Mesendoderm (in vitro differentiated cells): ENCODE data around the gene RFX2.
"Not testable (repeated sequence)": the region's sequence is repeated elsewhere in the genome, so short reads cannot be mapped to it uniquely, and the experiment has no call there.

Source experiments
- DNase-seq: peaks from one replicate; pipeline ENCODE4 v3.0.0; 2013
- H2AK5ac ChIP-seq: 2 replicates; pipeline ENCODE4 v1.6.1; 2013; ENCODE audit warnings: low read length, inconsistent platforms
- H2BK120ac ChIP-seq: 2 replicates; pipeline ENCODE4 v1.6.1; 2013; ENCODE audit warnings: low read depth, mild to moderate bottlenecking, low read length, moderate library complexity, mixed read lengths
- H2BK15ac ChIP-seq: replicated peaks from 2 replicates; pipeline ENCODE4 v1.6.1; 2013; ENCODE audit warnings: low read depth, mild to moderate bottlenecking, moderate library complexity
- H2BK5ac ChIP-seq: 2 replicates; pipeline ENCODE4 v1.6.1; 2013; ENCODE audit warnings: low read length, inconsistent platforms
- H3K18ac ChIP-seq: 2 replicates; pipeline ENCODE4 v1.6.1; 2013; ENCODE audit warnings: mild to moderate bottlenecking, low read length, mixed read lengths
- H3K23ac ChIP-seq: one replicate; pipeline ENCODE4 v1.6.1; 2013; ENCODE audit warnings: low read length
- H3K27ac ChIP-seq: 2 replicates; pipeline ENCODE4 v1.5.1; 2013; ENCODE audit warnings: low read depth, mild to moderate bottlenecking, inconsistent platforms, low read length, moderate library complexity
- H3K27me3 ChIP-seq: 2 replicates; pipeline ENCODE4 v1.6.1; 2013; ENCODE audit warnings: low read length, control low read depth, mild to moderate bottlenecking, inconsistent platforms; ENCODE audit not compliant: insufficient read depth, poor library complexity
- H3K36me3 ChIP-seq: 2 replicates; pipeline ENCODE4 v1.6.1; 2013; ENCODE audit warnings: low read length, inconsistent platforms; ENCODE audit not compliant: control insufficient read depth, insufficient read depth
- H3K4ac ChIP-seq: one replicate; pipeline ENCODE4 v1.6.1; 2013; ENCODE audit warnings: low read depth, mild to moderate bottlenecking, low read length, moderate library complexity
- H3K4me1 ChIP-seq: 2 replicates; pipeline ENCODE4 v1.6.1; 2013; ENCODE audit warnings: low read depth, low read length, inconsistent platforms; ENCODE audit not compliant: control insufficient read depth
- H3K4me2 ChIP-seq: 2 replicates; pipeline ENCODE4 v1.6.1; 2013; ENCODE audit warnings: low read length
- H3K4me3 ChIP-seq: 2 replicates; pipeline ENCODE4 v1.5.1; 2013; ENCODE audit warnings: mild to moderate bottlenecking, low read length
- H3K56ac ChIP-seq: one replicate; pipeline ENCODE4 v1.6.1; 2013; ENCODE audit warnings: low read length
- H3K79me1 ChIP-seq: 2 replicates; pipeline ENCODE4 v1.6.1; 2013; ENCODE audit warnings: low read length, inconsistent platforms
- H3K79me2 ChIP-seq: 2 replicates; pipeline ENCODE4 v1.6.1; 2013; ENCODE audit warnings: mild to moderate bottlenecking, low read length; ENCODE audit not compliant: control insufficient read depth, insufficient read depth
- H3K9ac ChIP-seq: 2 replicates; pipeline ENCODE4 v1.6.1; 2013; ENCODE audit warnings: low read length, inconsistent platforms
- H4K5ac ChIP-seq: one replicate; pipeline ENCODE4 v1.6.1; 2013; ENCODE audit warnings: low read length
- H4K8ac ChIP-seq: one replicate; pipeline ENCODE4 v1.6.1; 2013; ENCODE audit warnings: low read depth, mild to moderate bottlenecking, control low read depth, low read length, moderate library complexity
- WGBS: extraction: QIAGEN DNeasy Blood & Tissue Kit; methylation state at CpG from one replicate; pipeline ENCODE4 v1.1.7; 2013; ENCODE audit warnings: low lambda C conversion rate, missing lambda C conversion rate; ENCODE audit not compliant: insufficient coverage; ENCODE audit errors: extremely low coverage; 5-methylcytosine and 5-hydroxymethylcytosine counted together

RFX2 gene

DNA sequence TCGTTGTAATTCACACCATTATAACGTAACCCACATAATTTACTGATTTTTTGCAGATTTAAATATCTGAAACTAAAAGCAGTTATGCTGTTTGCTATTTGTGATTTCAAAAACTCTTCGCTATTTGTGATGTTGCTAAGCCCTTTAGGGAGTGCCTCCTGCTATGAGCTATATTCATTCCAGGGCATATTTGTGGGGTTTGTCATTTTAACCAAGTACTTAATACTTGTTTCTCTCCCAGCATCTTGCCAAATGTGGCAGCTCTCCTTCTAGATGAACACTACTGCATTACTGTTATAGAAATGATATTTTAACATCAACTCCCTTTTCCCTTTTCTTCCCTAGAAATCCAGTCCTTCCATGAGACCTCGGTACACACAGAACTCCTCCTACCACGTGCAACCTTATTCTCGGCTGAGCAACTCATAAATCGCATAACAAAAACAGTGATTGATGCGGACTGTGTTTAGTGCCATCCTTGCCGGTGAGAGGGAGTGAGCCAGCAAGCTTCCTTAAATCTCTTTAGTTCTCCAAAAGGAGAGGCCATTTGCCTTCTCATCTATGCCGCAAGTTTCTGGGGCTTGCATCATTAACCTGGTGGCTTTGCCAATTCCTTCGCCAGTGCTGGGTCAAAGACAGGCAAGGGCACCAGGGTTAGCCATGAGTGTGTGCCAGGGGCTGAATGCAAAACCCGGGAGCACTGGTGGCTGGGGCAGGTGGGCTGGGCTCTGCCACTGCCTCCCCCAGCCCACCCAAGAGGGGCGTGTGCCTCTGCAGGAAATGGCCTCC, 33.4 kb downstream of the RFX2 start:
- Histone ChIP-seq H2BK5ac (no peak overlapping the region), H3K4me3 (no peak overlapping the region), H3K27ac (no peak overlapping the region), H3K4me2 (no peak overlapping the region), H2BK15ac (no peak overlapping the region), H3K9ac (no peak overlapping the region), H3K56ac (no peak overlapping the region), H3K18ac (no peak overlapping the region), H3K79me2 (no peaks in the 10 kb centered on the region), H4K8ac (no peak overlapping the region), H3K23ac (no peak overlapping the region), H3K36me3 (no peaks in the 10 kb centered on the region), H2BK120ac (no peak overlapping the region), H3K4me1 (no peaks in the 10 kb centered on the region), H3K27me3 (no peaks in the 10 kb centered on the region), H2AK5ac (no peak overlapping the region), H4K5ac (no peak overlapping the region), H3K4ac (no peak overlapping the region), H3K79me1 (no peaks in the 10 kb centered on the region)
- no peak for DNase-seq
- WGBS: no CpG with 5 or more reads among the region's 13 CpGs

DNA sequence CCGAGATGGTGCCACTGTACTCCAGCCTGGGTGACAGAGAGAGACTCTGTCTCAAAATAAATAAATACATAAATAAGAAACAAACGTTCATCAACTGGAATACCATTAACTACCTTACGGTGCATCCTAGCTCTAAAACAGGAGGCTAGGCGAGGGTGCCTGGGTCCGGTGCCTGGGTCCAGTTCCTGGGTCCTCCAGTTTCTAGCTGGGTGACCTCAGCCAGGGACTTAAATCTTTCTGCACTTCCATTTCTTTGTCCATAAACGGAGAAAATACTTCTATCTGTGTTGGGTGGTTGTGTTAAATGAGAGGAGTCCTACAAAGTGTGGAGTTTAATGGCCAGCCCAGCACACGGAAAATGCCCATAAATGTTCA, 34.0 kb downstream of the RFX2 start:
- H3K4me3 ChIP-seq: no peak overlapping the region
- WGBS: no CpG with 5 or more reads among the region's 7 CpGs
- no peak overlapping the region for H4K5ac ChIP-seq
- no peaks in the 10 kb centered on the region for H3K36me3 ChIP-seq
- H2BK5ac ChIP-seq: no peak overlapping the region
- no peak overlapping the region for H3K4ac ChIP-seq
- H3K18ac ChIP-seq: no peak overlapping the region
- no peak overlapping the region for H3K9ac ChIP-seq
- no peaks in the 10 kb centered on the region for H3K79me1 ChIP-seq
- no peak overlapping the region for H3K27ac ChIP-seq
- no peak overlapping the region for H2AK5ac ChIP-seq
- H3K4me1 ChIP-seq: no peaks in the 10 kb centered on the region
- no peak overlapping the region for H2BK15ac ChIP-seq
- no peak for DNase-seq
- H3K23ac ChIP-seq: no peak overlapping the region
- H3K56ac ChIP-seq: no peak overlapping the region
- no peaks in the 10 kb centered on the region for H3K79me2 ChIP-seq
- no peaks in the 10 kb centered on the region for H3K27me3 ChIP-seq
- no peak overlapping the region for H3K4me2 ChIP-seq
- H2BK120ac ChIP-seq: no peak overlapping the region
- no peak overlapping the region for H4K8ac ChIP-seq

- WGBS: no CpG with 5 or more reads among the region's 7 CpGs
Observed at GRCh38 chr19:6074709-6075403, 35.4 kb downstream of the RFX2 start.

GRCh38 chr19:6073858-6074708, 36.2 kb downstream of the RFX2 start:
- no peak for DNase-seq
- WGBS: no CpG with 5 or more reads among the region's 17 CpGs
- Histone ChIP-seq H3K36me3 (no peaks in the 10 kb centered on the region), H4K8ac (no peak overlapping the region), H3K79me2 (no peaks in the 10 kb centered on the region), H2AK5ac (no peak overlapping the region), H3K79me1 (no peaks in the 10 kb centered on the region), H3K4me1 (no peaks in the 10 kb centered on the region), H3K4me3 (no peak overlapping the region), H2BK15ac (no peak overlapping the region), H3K27me3 (no peaks in the 10 kb centered on the region), H3K27ac (no peak overlapping the region), H2BK5ac (no peak overlapping the region), H3K56ac (no peak overlapping the region), H4K5ac (no peak overlapping the region), H3K23ac (no peak overlapping the region), H2BK120ac (no peak overlapping the region), H3K4ac (no peak overlapping the region), H3K18ac (no peak overlapping the region), H3K4me2 (no peak overlapping the region), H3K9ac (no peak overlapping the region)

More at GRCh38 chr19:6074709-6075403, 35.4 kb downstream of the RFX2 start:
- Histone ChIP-seq H3K27me3 (no peaks in the 10 kb centered on the region), H3K9ac (no peak overlapping the region), H3K36me3 (no peaks in the 10 kb centered on the region), H2BK120ac (no peak overlapping the region), H2BK15ac (no peak overlapping the region), H4K5ac (no peak overlapping the region), H3K27ac (no peak overlapping the region), H3K18ac (no peak overlapping the region), H3K4ac (no peak overlapping the region), H3K4me2 (no peak overlapping the region), H2BK5ac (no peak overlapping the region), H3K56ac (no peak overlapping the region), H2AK5ac (no peak overlapping the region), H3K79me1 (no peaks in the 10 kb centered on the region), H3K4me3 (no peak overlapping the region), H4K8ac (no peak overlapping the region), H3K4me1 (no peaks in the 10 kb centered on the region), H3K79me2 (no peaks in the 10 kb centered on the region), H3K23ac (no peak overlapping the region)
- no peak for DNase-seq

- H3K4me1 ChIP-seq, H3K27me3 ChIP-seq, H2BK5ac ChIP-seq, H3K4me3 ChIP-seq, H3K18ac ChIP-seq, H2AK5ac ChIP-seq, H3K4ac ChIP-seq, H3K79me1 ChIP-seq, H3K9ac ChIP-seq, H3K23ac ChIP-seq, H2BK120ac ChIP-seq, H2BK15ac ChIP-seq, H3K4me2 ChIP-seq, H3K27ac ChIP-seq, H3K56ac ChIP-seq, DNase-seq, H4K5ac ChIP-seq, H3K36me3 ChIP-seq, H3K79me2 ChIP-seq, H4K8ac ChIP-seq: not testable (repeated sequence)
- WGBS: no CpG with 5 or more reads among the region's 10 CpGs
Observed at GRCh38 chr19:6073233-6073632, 37.1 kb downstream of the RFX2 start.
